HL-60 (cell line): ENCODE results near the gene CIDEC.

Experiments used
- DNase-seq, 2 experiments: peaks; one replicate each; pipeline ENCODE4 v3.0.0-alpha.2; 2010 to 2020; ENCODE audit warnings: low read depth in 1 of 2, low spot score in 1 of 2
- H3K27ac ChIP-seq: fragments of 250-450 bp; sonication (Bioruptor Pico); replicated peaks from 2 replicates; pipeline ENCODE4 v1.5.1; 2020; ENCODE audit warnings: mild to moderate bottlenecking, moderate library complexity
- H3K27me3 ChIP-seq: fragments of 250-450 bp; sonication (Bioruptor Pico); 2 replicates; pipeline ENCODE4 v1.5.1; 2021; ENCODE audit warnings: mild to moderate bottlenecking, moderate library complexity; ENCODE audit not compliant: insufficient read depth, poor library complexity, severe bottlenecking
- H3K4me3 ChIP-seq: replicated peaks from 2 replicates; pipeline ENCODE4 v1.5.1; 2011; ENCODE audit warnings: mild to moderate bottlenecking, control low read depth, low read length; ENCODE audit not compliant: insufficient read depth
- CTCF ChIP-seq: IDR thresholded peaks from one replicate; pipeline ENCODE4 v1.5.1; 2011; ENCODE audit warnings: low read length, control low read depth, inconsistent platforms; ENCODE audit not compliant: insufficient read depth
- GABPA ChIP-seq: IDR thresholded peaks from 2 replicates; pipeline ENCODE4 v1.6.1; 2012; ENCODE audit warnings: low read depth
- POLR2AphosphoS5 ChIP-seq: IDR thresholded peaks from 2 replicates; pipeline ENCODE4 v1.6.1; 2012; ENCODE audit warnings: low read depth
- SPI1 ChIP-seq: IDR thresholded peaks from 2 replicates; pipeline ENCODE4 v1.6.1; 2012; ENCODE audit warnings: low read depth, mild to moderate bottlenecking, borderline replicate concordance
- TF ChIP-seq, protein P1 (sequence below): IDR thresholded peaks from 2 replicates; pipeline ENCODE4 v1.6.1; 2012; ENCODE audit warnings: low read depth; ENCODE audit not compliant: insufficient replicate concordance

Gene CIDEC

DNA sequence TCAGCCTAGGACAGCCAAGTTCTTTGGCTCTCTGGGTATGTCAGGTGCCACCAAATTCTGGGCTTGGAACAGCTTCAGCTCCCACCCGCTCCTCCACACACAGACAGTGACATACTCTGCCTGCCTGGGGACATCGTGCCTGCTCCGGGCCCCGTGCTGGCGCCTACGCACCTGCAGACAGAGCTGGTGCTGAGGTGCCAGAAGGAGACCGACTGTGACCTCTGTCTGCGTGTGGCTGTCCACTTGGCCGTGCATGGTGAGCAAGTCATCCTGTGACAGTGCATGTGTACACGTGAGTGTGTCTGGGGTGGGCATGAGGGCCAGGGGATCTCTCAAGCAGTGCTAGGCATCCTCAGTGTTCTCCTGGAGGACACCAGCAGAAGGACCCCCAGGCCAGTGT, 37.8 kb upstream of the CIDEC start:
- DNase-seq, result no peak
- H3K27me3 ChIP-seq, result no peaks in the 10 kb centered on the region
- no peak overlapping the region for H3K27ac ChIP-seq
- TF ChIP-seq POLR2AphosphoS5 (no peak), GABPA (no peak), CTCF (no peak), SPI1 (no peak)
- TF ChIP-seq, protein P1, sequence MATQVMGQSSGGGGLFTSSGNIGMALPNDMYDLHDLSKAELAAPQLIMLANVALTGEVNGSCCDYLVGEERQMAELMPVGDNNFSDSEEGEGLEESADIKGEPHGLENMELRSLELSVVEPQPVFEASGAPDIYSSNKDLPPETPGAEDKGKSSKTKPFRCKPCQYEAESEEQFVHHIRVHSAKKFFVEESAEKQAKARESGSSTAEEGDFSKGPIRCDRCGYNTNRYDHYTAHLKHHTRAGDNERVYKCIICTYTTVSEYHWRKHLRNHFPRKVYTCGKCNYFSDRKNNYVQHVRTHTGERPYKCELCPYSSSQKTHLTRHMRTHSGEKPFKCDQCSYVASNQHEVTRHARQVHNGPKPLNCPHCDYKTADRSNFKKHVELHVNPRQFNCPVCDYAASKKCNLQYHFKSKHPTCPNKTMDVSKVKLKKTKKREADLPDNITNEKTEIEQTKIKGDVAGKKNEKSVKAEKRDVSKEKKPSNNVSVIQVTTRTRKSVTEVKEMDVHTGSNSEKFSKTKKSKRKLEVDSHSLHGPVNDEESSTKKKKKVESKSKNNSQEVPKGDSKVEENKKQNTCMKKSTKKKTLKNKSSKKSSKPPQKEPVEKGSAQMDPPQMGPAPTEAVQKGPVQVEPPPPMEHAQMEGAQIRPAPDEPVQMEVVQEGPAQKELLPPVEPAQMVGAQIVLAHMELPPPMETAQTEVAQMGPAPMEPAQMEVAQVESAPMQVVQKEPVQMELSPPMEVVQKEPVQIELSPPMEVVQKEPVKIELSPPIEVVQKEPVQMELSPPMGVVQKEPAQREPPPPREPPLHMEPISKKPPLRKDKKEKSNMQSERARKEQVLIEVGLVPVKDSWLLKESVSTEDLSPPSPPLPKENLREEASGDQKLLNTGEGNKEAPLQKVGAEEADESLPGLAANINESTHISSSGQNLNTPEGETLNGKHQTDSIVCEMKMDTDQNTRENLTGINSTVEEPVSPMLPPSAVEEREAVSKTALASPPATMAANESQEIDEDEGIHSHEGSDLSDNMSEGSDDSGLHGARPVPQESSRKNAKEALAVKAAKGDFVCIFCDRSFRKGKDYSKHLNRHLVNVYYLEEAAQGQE, result no peak
- H3K4me3 ChIP-seq, result no peak overlapping the region

GRCh38 chr3:9916734-9917680, 37.0 kb upstream of the CIDEC start, which contains the start of gene IL17RC:
Gene IL17RC, plus strand, starts transcription at chr3:9917098. Its CDS starts 218 bp downstream, at chr3:9917316.
- Histone ChIP-seq H3K27ac (no peak within 1 kb of the TSS), H3K4me3 (peak within 1 kb of the TSS; percentile 38; the same call in 1 of the 2 replicates), H3K27me3 (no peaks in the 10 kb centered on the region)
- DNase-seq, result no peak
- no peak for TF ChIP-seq POLR2AphosphoS5
- no peak for TF ChIP-seq CTCF
- no peak for TF ChIP-seq SPI1
- TF ChIP-seq GABPA, result no peak
- TF ChIP-seq, protein P1, result no peak

DNA sequence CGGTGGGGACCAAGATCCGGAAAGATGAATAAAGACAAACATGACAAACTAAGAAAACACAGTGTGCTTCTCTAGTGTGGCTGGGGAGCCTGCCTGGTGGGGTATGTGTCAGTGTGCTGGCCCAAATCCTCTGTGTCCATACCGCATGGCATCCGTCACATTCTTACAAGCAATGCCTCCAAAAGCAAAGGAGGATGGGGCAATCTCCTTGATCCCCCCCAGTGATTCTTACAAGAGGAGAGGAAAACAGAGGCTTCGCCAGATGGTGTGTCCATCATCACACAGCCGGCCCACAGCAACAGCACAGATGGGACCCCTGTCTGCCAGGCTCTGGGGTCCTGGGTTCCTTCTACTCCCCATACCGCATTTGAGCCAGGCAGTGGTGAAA, 36.3 kb upstream of the CIDEC start:
- no peak overlapping the region for H3K27ac ChIP-seq
- H3K27me3 ChIP-seq, result no peaks in the 10 kb centered on the region
- TF ChIP-seq POLR2AphosphoS5, result no peak
- TF ChIP-seq, protein P1, result no peak
- TF ChIP-seq CTCF, result no peak
- TF ChIP-seq SPI1, result no peak
- no peak for TF ChIP-seq GABPA
- no peak for DNase-seq
- H3K4me3 ChIP-seq, result no peak overlapping the region
